Measurements from ENCODE around the gene DHRSX. TPM values are rescaled to one million over a fixed set of nuclear protein-coding genes. Genes with fewer than 3 reads are reported as not detected.
"Not testable (repeated sequence)": the region's sequence is repeated elsewhere in the genome, so short reads cannot be mapped to it uniquely, and the experiment has no call there.

DHRSX gene
- total RNA-seq, 3 donors from 2014 or later = 24.9 to 52.4 (median 37.5) TPM

- no peak for DNase-seq
- ATAC-seq = no peak
- peaks cover 5% of the 10 kb centered on the region for H3K4me1 ChIP-seq (ENCODE audit: low read depth)
- H3K36me3 ChIP-seq (ENCODE audit: low read depth) = no peaks in the 10 kb centered on the region
- intact Hi-C loops (cut with DNase I, micrococcal nuclease) = no loop called here
- no peaks in the 10 kb centered on the region for H3K9me3 ChIP-seq
- no peak overlapping the region for H3K4me3 ChIP-seq
- no peak for TF ChIP-seq CTCF (IDR thresholded peaks at IDR 0.05)
These were observed 21.4 kb downstream of the DHRSX start for GRCh38 chrX:2479420-2479780.

- DNase-seq (no peak), ATAC-seq (no peak)
- intact Hi-C loops (cut with DNase I, micrococcal nuclease) = no loop called here
- TF ChIP-seq CTCF (IDR thresholded peaks at IDR 0.05) = no peak
- Histone ChIP-seq H3K36me3 (ENCODE audit: low read depth) (no peaks in the 10 kb centered on the region), H3K4me1 (ENCODE audit: low read depth) (peaks cover 10% of the 10 kb centered on the region), H3K9me3 (no peaks in the 10 kb centered on the region), H3K4me3 (no peak overlapping the region)
These were observed 22.0 kb downstream of the DHRSX start for GRCh38 chrX:2478546-2479419.

- H3K9me3 ChIP-seq; intact Hi-C loops (cut with DNase I, micrococcal nuclease); H3K4me3 ChIP-seq; H3K36me3 ChIP-seq (ENCODE audit: low read depth): not testable (repeated sequence)
- peaks cover 15% of the 10 kb centered on the region for H3K4me1 ChIP-seq (ENCODE audit: low read depth)
- DNase-seq (peak in 2 of 3 donors; percentile 24 to 42), ATAC-seq (peak; percentile 92)
These were observed 23.5 kb downstream of the DHRSX start for GRCh38 chrX:2477313-2477712.

- peaks cover 15% of the 10 kb centered on the region for H3K4me1 ChIP-seq (ENCODE audit: low read depth)
- ATAC-seq (no peak), DNase-seq (no peak)
- TF ChIP-seq CTCF (IDR thresholded peaks at IDR 0.05) = no peak
- intact Hi-C loops (cut with DNase I, micrococcal nuclease) = no loop called here
- H3K36me3 ChIP-seq (ENCODE audit: low read depth) = no peaks in the 10 kb centered on the region
- no peak overlapping the region for H3K4me3 ChIP-seq
- H3K9me3 ChIP-seq = no peaks in the 10 kb centered on the region
These were observed 25.6 kb downstream of the DHRSX start for GRCh38 chrX:2474963-2475726.

- H3K9me3 ChIP-seq = no peaks in the 10 kb centered on the region
- intact Hi-C loops (cut with DNase I, micrococcal nuclease) = no loop called here
These were observed 26.4 kb downstream of the DHRSX start for GRCh38 chrX:2474280-2474962.

GRCh38 chrX:2473064-2473463 lies 27.7 kb downstream of the DHRSX start:
- H3K36me3 ChIP-seq (ENCODE audit: low read depth); H3K9me3 ChIP-seq; intact Hi-C loops (cut with DNase I, micrococcal nuclease); H3K4me3 ChIP-seq: not testable (repeated sequence)
- ATAC-seq = peak; percentile 46
- peaks cover 15% of the 10 kb centered on the region for H3K4me1 ChIP-seq (ENCODE audit: low read depth)
- peak in 2 of 3 donors; percentile 36 to 48 for DNase-seq

More at GRCh38 chrX:2474280-2474962, 26.4 kb downstream of the DHRSX start:
- TF ChIP-seq CTCF (IDR thresholded peaks at IDR 0.05) = no peak
- Histone ChIP-seq H3K4me1 (ENCODE audit: low read depth) (peaks cover 15% of the 10 kb centered on the region), H3K36me3 (ENCODE audit: low read depth) (no peaks in the 10 kb centered on the region), H3K4me3 (no peak overlapping the region)
- no peak for DNase-seq
- ATAC-seq = no peak
